Fibroblast of lung (primary cell): ENCODE results near the gene SPTBN1. TPM values are rescaled to one million over a fixed set of nuclear protein-coding genes. Genes with fewer than 3 reads are reported as not detected.

Experiments
- DNase-seq, 2 donors: peaks; one replicate each; pipeline versions ENCODE4 v3.0.0 to v3.0.0-alpha.2; 2010; ENCODE audit warnings: low read depth in 2 of 2
- H2AFZ ChIP-seq: 2 replicates; pipeline ENCODE4 v1.5.1; 2012; ENCODE audit warnings: low read length, control low read depth, inconsistent platforms
- H3K27ac ChIP-seq: 2 replicates; pipeline ENCODE4 v1.5.1; 2011; ENCODE audit warnings: low read length, control low read depth; ENCODE audit not compliant: insufficient read depth
- H3K27me3 ChIP-seq: 2 replicates; pipeline ENCODE4 v1.5.1; 2011; ENCODE audit warnings: mild to moderate bottlenecking, low read length; ENCODE audit not compliant: control insufficient read depth, insufficient read depth
- H3K36me3 ChIP-seq: 2 replicates; pipeline ENCODE4 v1.5.1; 2011; ENCODE audit warnings: low read length; ENCODE audit not compliant: control insufficient read depth, insufficient read depth
- H3K4me1 ChIP-seq: 2 replicates; pipeline ENCODE4 v1.5.1; 2011; ENCODE audit warnings: low read length; ENCODE audit not compliant: control insufficient read depth, insufficient read depth; ENCODE audit errors: extremely low read depth
- H3K4me2 ChIP-seq: 2 replicates; pipeline ENCODE4 v1.5.1; 2011; ENCODE audit warnings: low read length, control low read depth; ENCODE audit not compliant: insufficient read depth; ENCODE audit errors: extremely low read depth
- H3K4me3 ChIP-seq, 4 experiments: fragments of 200-600 bp in 1 of 4; sonication (generic) in 1 of 4; replicated peaks in 1 of 4; 2 replicates each; pipeline ENCODE4 v1.5.1; 2011 to 2016; ENCODE audit warnings: low read length in 4 of 4, low read depth in 3 of 4, mild to moderate bottlenecking in 3 of 4, control low read depth in 2 of 4, inconsistent platforms in 1 of 4, mixed read lengths in 1 of 4; ENCODE audit not compliant: insufficient read depth in 1 of 4; ENCODE audit errors: control extremely low read depth in 1 of 4
- H3K79me2 ChIP-seq: 2 replicates; pipeline ENCODE4 v1.5.1; 2012; ENCODE audit warnings: mild to moderate bottlenecking, low read length, inconsistent platforms; ENCODE audit not compliant: control insufficient read depth, insufficient read depth
- H3K9ac ChIP-seq: 2 replicates; pipeline ENCODE4 v1.5.1; 2011; ENCODE audit warnings: mild to moderate bottlenecking, low read length, control low read depth; ENCODE audit not compliant: insufficient read depth
- H3K9me3 ChIP-seq: 2 replicates; pipeline ENCODE4 v1.5.1; 2012; ENCODE audit warnings: low read depth, low read length; ENCODE audit not compliant: control insufficient read depth, insufficient read depth
- H4K20me1 ChIP-seq: 2 replicates; pipeline ENCODE4 v1.5.1; 2011; ENCODE audit warnings: low read length; ENCODE audit not compliant: control insufficient read depth, insufficient read depth; ENCODE audit errors: extremely low read depth
- CTCF ChIP-seq, 2 donors: IDR thresholded peaks in 1 of 2; conservative IDR thresholded peaks in 1 of 2; 1 replicate in 1 of 2; 2 replicates in 1 of 2; pipeline ENCODE4 v1.5.1; 2011 to 2012; ENCODE audit warnings: low read length in 2 of 2, control low read depth in 1 of 2, inconsistent platforms in 1 of 2, low read depth in 1 of 2, mild to moderate bottlenecking in 1 of 2
- EZH2 ChIP-seq: IDR thresholded peaks from 2 replicates; pipeline ENCODE4 v1.5.1; 2012; ENCODE audit warnings: low read length, control low read depth, mild to moderate bottlenecking; ENCODE audit errors: missing control alignments
- polyA plus RNA-seq, 2 donors: library from polyadenylated mRNA; depleted of rRNA in 1 of 2; stranded (reverse) in 1 of 2; unstranded in 1 of 2; fragments of >200 nt; gene quantifications; 2 replicates each; pipeline ENCODE4 v1.2.1, GENCODE V29; 2011 to 2012; ENCODE audit warnings: missing spikeins in 1 of 2
- total RNA-seq: library from RNA; depleted of rRNA; stranded (reverse); fragments of >200 nt; gene quantifications from 2 replicates; pipeline ENCODE4 v1.2.1, GENCODE V29; 2014

SPTBN1 gene
- total and polyA plus RNA-seq, 2 donors (not counting 1 experiment from before 2014, with no cell fraction given), result 123 to 325 TPM

- no peak for TF ChIP-seq CTCF (conservative IDR thresholded peaks at IDR 0.05 in 1 of 2, IDR thresholded peaks at IDR 0.05 in 1 of 2; ENCODE audit: low read depth in 1 of 2, low read length in 2 of 2)
- TF ChIP-seq EZH2, result no peak
- H3K27ac ChIP-seq, result no peak overlapping the region
- no peak overlapping the region for H2AFZ ChIP-seq
- H3K36me3 ChIP-seq, result peaks cover 11% of the 10 kb centered on the region
- DNase-seq, result no peak
- H3K9ac ChIP-seq, result no peak overlapping the region
- peaks cover 2% of the 10 kb centered on the region for H4K20me1 ChIP-seq
- H3K4me1 ChIP-seq, result peaks cover 2% of the 10 kb centered on the region
- no peaks in the 10 kb centered on the region for H3K9me3 ChIP-seq
- H3K27me3 ChIP-seq, result no peaks in the 10 kb centered on the region
- peaks cover 62% of the 10 kb centered on the region for H3K79me2 ChIP-seq
- H3K4me3 ChIP-seq, result no peak overlapping the region
- no peak overlapping the region for H3K4me2 ChIP-seq
Measured at GRCh38 chr2:54611830-54612545, 155.9 kb downstream of the SPTBN1 start.

DNA sequence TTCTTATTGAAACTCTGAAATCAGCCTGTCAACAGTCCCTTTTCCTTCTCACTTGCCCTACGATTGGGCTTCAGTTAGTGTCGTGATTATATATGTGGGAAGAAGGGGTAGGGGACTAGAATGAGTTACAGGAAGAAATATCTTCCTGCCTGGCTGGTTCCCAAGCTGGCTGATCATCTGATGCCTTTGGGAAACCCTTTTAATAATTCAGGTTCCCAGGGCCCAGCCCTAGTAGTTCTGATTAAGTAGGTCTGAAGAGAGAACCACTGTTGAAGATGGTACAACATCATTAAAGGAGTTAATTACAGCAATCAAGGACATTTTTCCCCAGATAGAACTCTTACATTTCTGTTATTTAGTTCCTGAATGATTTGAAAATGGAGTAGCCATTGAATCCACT, 157.3 kb downstream of the SPTBN1 start:
- H3K4me3 ChIP-seq, result no peak overlapping the region
- DNase-seq, result peak; percentile 30 to 31
- peaks cover 2% of the 10 kb centered on the region for H4K20me1 ChIP-seq
- no peak overlapping the region for H2AFZ ChIP-seq
- no peak overlapping the region for H3K4me2 ChIP-seq
- H3K79me2 ChIP-seq, result peaks cover 55% of the 10 kb centered on the region
- no peaks in the 10 kb centered on the region for H3K27me3 ChIP-seq
- TF ChIP-seq CTCF (conservative IDR thresholded peaks at IDR 0.05 in 1 of 2, IDR thresholded peaks at IDR 0.05 in 1 of 2; ENCODE audit: low read depth in 1 of 2, low read length in 2 of 2) (no peak), EZH2 (no peak)
- no peak overlapping the region for H3K27ac ChIP-seq
- peaks cover 20% of the 10 kb centered on the region for H3K36me3 ChIP-seq
- no peaks in the 10 kb centered on the region for H3K9me3 ChIP-seq
- H3K9ac ChIP-seq, result no peak overlapping the region
- peaks cover 3% of the 10 kb centered on the region for H3K4me1 ChIP-seq

- Histone ChIP-seq H3K36me3 (peaks cover 20% of the 10 kb centered on the region), H3K27ac (no peak overlapping the region), H3K9ac (no peak overlapping the region), H4K20me1 (peaks cover 2% of the 10 kb centered on the region), H3K9me3 (no peaks in the 10 kb centered on the region), H3K4me1 (peaks cover 7% of the 10 kb centered on the region), H3K79me2 (peaks cover 51% of the 10 kb centered on the region), H3K27me3 (no peaks in the 10 kb centered on the region), H2AFZ (no peak overlapping the region), H3K4me2 (no peak overlapping the region), H3K4me3 (no peak overlapping the region)
- peak; percentile 47 to 87 for DNase-seq
- TF ChIP-seq EZH2 (no peak), CTCF (conservative IDR thresholded peaks at IDR 0.05 in 1 of 2, IDR thresholded peaks at IDR 0.05 in 1 of 2; ENCODE audit: low read depth in 1 of 2, low read length in 2 of 2) (no peak)
Measured at GRCh38 chr2:54613794-54614257, 157.7 kb downstream of the SPTBN1 start.
